Measurements from ENCODE around the gene PLCB2.

The PLCB2 gene

GRCh38 chr15:40246496-40247280, 61.0 kb downstream of the PLCB2 start:
- DNase-seq: no peak

GRCh38 chr15:40245666-40246450, 61.9 kb downstream of the PLCB2 start:
- no peak for DNase-seq

DNA sequence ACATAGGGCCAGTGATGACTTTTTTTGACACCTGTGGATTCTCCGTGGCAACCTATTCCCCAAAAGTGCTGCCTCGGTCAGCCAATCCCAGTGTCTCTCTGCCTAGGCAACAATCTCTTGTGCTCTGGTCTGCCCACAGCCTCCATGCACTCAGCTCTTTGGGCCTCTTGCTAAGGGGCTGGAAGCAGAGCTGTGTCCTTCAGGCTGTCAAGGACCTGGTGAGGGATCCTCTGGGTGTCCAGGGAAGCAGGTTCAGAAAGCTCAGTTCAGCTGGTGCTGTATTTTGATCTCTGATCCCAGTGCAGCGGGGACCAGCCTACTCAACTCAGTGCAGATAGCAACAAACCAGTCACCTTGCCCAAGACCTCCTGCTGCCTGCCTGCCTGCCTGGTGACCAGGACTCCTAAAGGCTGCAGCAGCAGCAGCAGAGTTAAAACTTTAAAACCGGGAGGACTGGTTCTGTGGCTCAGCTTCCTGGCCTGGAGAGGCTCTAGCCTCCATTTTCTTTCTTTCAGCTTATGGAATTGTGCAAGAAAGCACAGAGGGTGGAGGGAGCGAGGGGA, 62.7 kb downstream of the PLCB2 start:
- DNase-seq: peak; percentile 77

GRCh38 chr15:40243126-40243810, 64.5 kb downstream of the PLCB2 start:
- no peak for DNase-seq

DNA sequence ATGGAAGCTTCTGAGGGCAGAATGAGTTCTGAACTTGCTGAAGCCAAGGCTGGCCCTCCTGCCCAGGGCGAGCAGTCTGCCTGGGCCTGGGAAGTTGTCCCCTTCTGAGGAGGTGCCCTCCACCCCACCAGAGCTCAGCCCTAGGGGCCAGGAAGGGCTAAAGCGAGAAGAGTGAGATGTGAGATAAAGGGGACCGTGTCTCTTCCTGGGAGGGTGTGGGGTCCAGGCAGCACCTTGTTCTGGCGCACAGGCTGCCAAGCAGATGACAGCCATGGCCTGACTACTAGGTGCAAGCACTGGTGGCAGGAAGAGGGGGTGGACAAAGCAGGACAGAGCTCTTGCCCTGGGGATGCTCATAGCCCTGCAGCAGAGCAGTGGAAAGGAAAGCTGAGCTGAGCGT, 65.1 kb downstream of the PLCB2 start:
- no peak for DNase-seq

- DNase-seq: no peak
Observed at GRCh38 chr15:40242213-40242599, 65.5 kb downstream of the PLCB2 start.

- no peak for DNase-seq
Observed at GRCh38 chr15:40241269-40242212, 66.2 kb downstream of the PLCB2 start.

GRCh38 chr15:40240619-40241221, 67.0 kb downstream of the PLCB2 start:
- DNase-seq: no peak

DNA sequence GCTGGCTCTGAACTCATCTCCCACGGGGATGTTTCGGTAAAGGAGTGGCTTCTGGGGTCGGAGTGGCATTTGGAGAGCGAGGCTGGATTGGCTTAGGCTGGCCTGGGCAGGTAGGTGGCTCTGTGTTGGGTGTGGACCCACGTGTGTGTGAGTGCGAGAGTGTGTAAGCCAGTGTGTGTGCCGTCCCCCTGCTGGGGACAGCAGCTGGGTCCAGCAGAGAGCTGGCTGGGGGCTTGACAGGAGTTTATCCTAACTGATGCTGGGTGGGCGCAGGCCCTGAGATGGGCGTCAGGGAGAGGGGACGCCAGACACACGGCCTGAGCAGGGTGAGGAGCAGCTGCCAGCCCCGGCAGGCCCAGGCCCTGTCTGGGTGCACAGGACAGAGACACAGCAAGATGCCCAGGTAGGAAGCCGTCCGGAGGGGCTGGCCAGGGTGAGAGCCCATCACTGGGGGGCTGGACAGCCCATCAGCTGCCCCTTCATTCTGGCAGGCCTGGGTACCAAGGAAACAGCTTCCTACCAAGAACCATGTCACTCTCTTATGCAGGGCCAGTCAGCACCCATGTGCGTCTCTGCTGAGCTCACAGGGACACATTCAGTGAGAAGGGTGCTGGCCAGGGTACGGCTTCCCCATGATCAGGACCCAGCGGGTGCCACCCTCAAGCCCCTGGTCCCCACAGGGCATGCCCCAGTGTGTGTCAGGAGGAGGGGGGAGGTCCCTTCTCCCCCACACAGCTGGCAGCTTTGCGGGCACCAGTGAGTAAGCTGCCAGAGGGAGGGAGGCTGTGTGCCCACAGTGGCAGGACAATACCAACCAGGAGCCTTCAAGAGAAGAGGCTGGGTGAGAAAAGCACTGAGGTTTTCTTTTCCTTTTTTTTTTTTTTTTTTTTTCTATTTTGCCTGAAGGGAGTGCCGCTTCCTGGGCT, 67.8 kb downstream of the PLCB2 start:
- DNase-seq: no peak

GRCh38 chr15:40239404-40239692, 68.4 kb downstream of the PLCB2 start:
- no peak for DNase-seq

DNA sequence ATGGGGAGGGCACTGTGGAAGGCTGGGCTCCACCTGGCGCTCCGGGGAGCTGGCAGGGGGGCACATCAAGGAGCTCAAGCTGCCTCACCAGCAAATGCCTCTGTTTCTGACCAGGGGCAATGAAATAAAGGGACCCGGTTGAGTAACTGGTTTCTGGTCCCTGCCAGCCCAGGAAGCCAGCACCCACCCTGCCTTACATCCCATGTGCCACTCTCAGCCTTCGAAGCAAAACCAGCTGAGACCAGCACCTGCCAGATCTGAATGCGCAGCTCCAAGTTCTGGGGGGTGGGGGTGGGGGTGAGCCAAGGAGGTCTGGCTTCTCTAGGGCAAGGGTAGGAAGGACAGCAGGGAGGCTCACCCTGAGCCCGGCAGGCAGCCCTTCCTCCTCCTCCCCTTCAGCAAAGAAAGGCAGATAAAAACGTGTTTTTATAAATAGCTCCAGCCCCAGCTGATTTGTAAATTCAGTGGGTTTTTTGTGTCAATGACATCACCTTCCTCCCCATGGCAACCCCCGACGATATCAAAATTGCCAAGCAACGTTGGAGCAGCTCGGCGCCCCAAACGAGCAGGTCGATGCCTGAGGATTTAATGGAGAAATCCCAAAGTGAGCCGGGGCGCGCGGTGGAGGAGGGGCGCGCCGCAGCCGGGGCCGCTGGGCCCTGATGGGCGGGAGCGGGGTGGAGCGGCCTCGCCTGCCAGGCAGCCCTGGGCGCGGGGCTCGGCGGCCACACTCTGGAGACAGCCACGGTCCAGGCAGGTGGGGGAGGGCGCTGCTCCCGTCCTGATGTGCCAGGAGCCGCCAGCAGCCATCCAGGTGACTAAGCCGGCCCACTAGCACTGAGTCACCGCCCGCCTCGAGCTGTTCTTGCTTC, 69.0 kb downstream of the PLCB2 start, which contains the start of gene PAK6:
TSS of gene PAK6 (plus strand) at position 532 of the 872 bp plus-strand sequence. CDS start 25,723 bp downstream, outside the sequence.
- DNase-seq: peak; percentile 47

Data from NCI-H510A treated with DMSO at 0.1 percent for 48 hours (cell line).